Astrocyte (in vitro differentiated cells and primary cell): ENCODE measurements around the gene GRM7. TPM values are rescaled to one million over a fixed set of nuclear protein-coding genes. Genes with fewer than 3 reads are reported as not detected.

ENCODE experiments used
- DNase-seq: peaks from one replicate; pipeline ENCODE4 v3.0.0-alpha.2; 2010; ENCODE audit warnings: low read depth
- FAIRE-seq: peaks from 2 replicates; lab custom pipeline; 2011; peaks lifted over from hg19 to GRCh38; lab: Jason Lieb, UNC
- H2AFZ ChIP-seq: 2 replicates; pipeline ENCODE4 v1.6.0; 2012; ENCODE audit warnings: low read depth, low read length, inconsistent platforms
- H3K27ac ChIP-seq: 2 replicates; pipeline ENCODE4 v1.5.1; 2011; ENCODE audit warnings: low read depth, low read length, inconsistent platforms
- H3K27me3 ChIP-seq: 2 replicates; pipeline ENCODE4 v1.6.0; 2011; ENCODE audit warnings: low read length, inconsistent platforms; ENCODE audit not compliant: insufficient read depth
- H3K36me3 ChIP-seq: 2 replicates; pipeline ENCODE4 v1.5.1; 2011; ENCODE audit warnings: low read length, inconsistent platforms; ENCODE audit not compliant: insufficient read depth
- H3K4me1 ChIP-seq: 2 replicates; pipeline ENCODE4 v1.5.1; 2011; ENCODE audit warnings: low read length, inconsistent platforms; ENCODE audit not compliant: insufficient read depth
- H3K4me2 ChIP-seq: 2 replicates; pipeline ENCODE4 v1.6.0; 2012; ENCODE audit warnings: low read length, inconsistent platforms
- H3K4me3 ChIP-seq: 2 replicates; pipeline ENCODE4 v1.5.1; 2011; ENCODE audit warnings: low read depth, mild to moderate bottlenecking, low read length, inconsistent platforms; ENCODE audit not compliant: insufficient read depth
- H3K79me2 ChIP-seq: 2 replicates; pipeline ENCODE4 v1.6.0; 2012; ENCODE audit warnings: mild to moderate bottlenecking, low read length, inconsistent platforms; ENCODE audit not compliant: insufficient read depth
- H3K9ac ChIP-seq: 2 replicates; pipeline ENCODE4 v1.6.0; 2012; ENCODE audit warnings: mild to moderate bottlenecking, low read length, inconsistent platforms
- H3K9me3 ChIP-seq: 2 replicates; pipeline ENCODE4 v1.5.1; 2012; ENCODE audit warnings: low read depth, mild to moderate bottlenecking, low read length, inconsistent platforms; ENCODE audit not compliant: insufficient read depth
- H4K20me1 ChIP-seq: 2 replicates; pipeline ENCODE4 v1.6.0; 2012; ENCODE audit warnings: low read length, inconsistent platforms; ENCODE audit not compliant: insufficient read depth
- H3K27ac Mint-ChIP-seq: one replicate; pipeline ENCODE4 v1.8.0; 2021; ENCODE audit warnings: mild to moderate bottlenecking, mixed read lengths; ENCODE audit not compliant: unreplicated experiment
- H3K27me3 Mint-ChIP-seq: one replicate; pipeline ENCODE4 v1.8.0; 2021; ENCODE audit warnings: low read depth, mixed read lengths; ENCODE audit not compliant: unreplicated experiment
- H3K36me3 Mint-ChIP-seq: one replicate; pipeline ENCODE4 v1.8.0; 2021; ENCODE audit warnings: low read depth, mixed read lengths; ENCODE audit not compliant: unreplicated experiment
- H3K4me1 Mint-ChIP-seq: one replicate; pipeline ENCODE4 v1.8.0; 2021; ENCODE audit warnings: low read depth, mixed read lengths; ENCODE audit not compliant: unreplicated experiment
- H3K4me3 Mint-ChIP-seq: one replicate; pipeline ENCODE4 v1.8.0; 2021; ENCODE audit warnings: mild to moderate bottlenecking, moderate library complexity, mixed read lengths; ENCODE audit not compliant: unreplicated experiment
- H3K9me3 Mint-ChIP-seq: one replicate; pipeline ENCODE4 v1.8.0; 2021; ENCODE audit warnings: mild to moderate bottlenecking, mixed read lengths; ENCODE audit not compliant: unreplicated experiment
- EZH2 ChIP-seq: IDR thresholded peaks from 2 replicates; pipeline ENCODE4 v1.6.1; 2012; ENCODE audit warnings: mild to moderate bottlenecking, low read length, inconsistent platforms; ENCODE audit not compliant: insufficient read depth
- total RNA-seq: library from RNA; stranded (reverse); gene quantifications from 2 replicates; pipeline ENCODE4 v1.2.1, GENCODE V29; 2021
- TF ChIP-seq, protein P1 (sequence below): IDR thresholded peaks from 2 replicates; pipeline ENCODE4 v1.5.1; 2011; ENCODE audit warnings: low read depth, mild to moderate bottlenecking, inconsistent platforms, low read length, moderate library complexity; ENCODE audit not compliant: insufficient read depth

GRM7 gene
- total RNA-seq, 1 donor from 2014 or later: not detected

GRCh38 chr3:7410782-7411181, 549.9 kb downstream of the GRM7 start:
- H3K9me3 ChIP-seq: no peaks in the 10 kb centered on the region
- H3K27ac ChIP-seq: no peak overlapping the region
- H4K20me1 ChIP-seq: no peaks in the 10 kb centered on the region
- no peaks in the 10 kb centered on the region for H3K79me2 ChIP-seq
- H3K4me3 Mint-ChIP-seq: no peak overlapping the region
- H3K4me1 Mint-ChIP-seq: no peaks in the 10 kb centered on the region
- no peak overlapping the region for H3K27ac Mint-ChIP-seq
- no peaks in the 10 kb centered on the region for H3K27me3 ChIP-seq
- no peaks in the 10 kb centered on the region for H3K36me3 ChIP-seq
- H3K4me1 ChIP-seq: no peaks in the 10 kb centered on the region
- H3K9me3 Mint-ChIP-seq: no peaks in the 10 kb centered on the region
- no peak overlapping the region for H2AFZ ChIP-seq
- DNase-seq (no peak), FAIRE-seq (no peak)
- H3K4me2 ChIP-seq: no peak overlapping the region
- H3K4me3 ChIP-seq: no peak overlapping the region
- TF ChIP-seq, protein P1, sequence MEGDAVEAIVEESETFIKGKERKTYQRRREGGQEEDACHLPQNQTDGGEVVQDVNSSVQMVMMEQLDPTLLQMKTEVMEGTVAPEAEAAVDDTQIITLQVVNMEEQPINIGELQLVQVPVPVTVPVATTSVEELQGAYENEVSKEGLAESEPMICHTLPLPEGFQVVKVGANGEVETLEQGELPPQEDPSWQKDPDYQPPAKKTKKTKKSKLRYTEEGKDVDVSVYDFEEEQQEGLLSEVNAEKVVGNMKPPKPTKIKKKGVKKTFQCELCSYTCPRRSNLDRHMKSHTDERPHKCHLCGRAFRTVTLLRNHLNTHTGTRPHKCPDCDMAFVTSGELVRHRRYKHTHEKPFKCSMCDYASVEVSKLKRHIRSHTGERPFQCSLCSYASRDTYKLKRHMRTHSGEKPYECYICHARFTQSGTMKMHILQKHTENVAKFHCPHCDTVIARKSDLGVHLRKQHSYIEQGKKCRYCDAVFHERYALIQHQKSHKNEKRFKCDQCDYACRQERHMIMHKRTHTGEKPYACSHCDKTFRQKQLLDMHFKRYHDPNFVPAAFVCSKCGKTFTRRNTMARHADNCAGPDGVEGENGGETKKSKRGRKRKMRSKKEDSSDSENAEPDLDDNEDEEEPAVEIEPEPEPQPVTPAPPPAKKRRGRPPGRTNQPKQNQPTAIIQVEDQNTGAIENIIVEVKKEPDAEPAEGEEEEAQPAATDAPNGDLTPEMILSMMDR: no peak
- TF ChIP-seq EZH2: no peak
- no peak overlapping the region for H3K9ac ChIP-seq
- H3K36me3 Mint-ChIP-seq: no peaks in the 10 kb centered on the region
- no peaks in the 10 kb centered on the region for H3K27me3 Mint-ChIP-seq

DNA sequence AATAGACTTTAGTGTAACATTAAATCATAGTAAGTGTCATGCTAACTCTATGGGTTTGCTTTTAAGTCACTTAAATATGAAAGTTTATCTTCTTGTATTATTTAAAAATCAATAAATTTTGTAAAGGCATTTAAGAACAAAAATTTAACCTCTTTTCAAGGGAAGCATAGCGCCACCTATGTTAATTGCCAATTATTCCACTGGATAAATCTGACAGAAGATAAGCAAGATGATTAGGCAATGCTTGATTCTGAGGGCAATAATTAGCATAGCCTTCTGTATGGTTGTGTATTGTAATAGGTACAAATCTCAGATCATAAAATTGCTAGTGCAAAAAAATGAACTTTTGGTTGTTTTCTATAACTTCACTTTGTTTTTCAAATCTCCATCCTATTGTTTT, 560.1 kb downstream of the GRM7 start:
- no peak for DNase-seq
- no peaks in the 10 kb centered on the region for H3K9me3 Mint-ChIP-seq
- no peak overlapping the region for H3K27ac Mint-ChIP-seq
- H3K27ac ChIP-seq: no peak overlapping the region
- H3K36me3 Mint-ChIP-seq: no peaks in the 10 kb centered on the region
- no peaks in the 10 kb centered on the region for H3K79me2 ChIP-seq
- no peaks in the 10 kb centered on the region for H3K4me1 ChIP-seq
- TF ChIP-seq EZH2: no peak
- TF ChIP-seq, protein P1: no peak
- H2AFZ ChIP-seq: no peak overlapping the region
- no peaks in the 10 kb centered on the region for H3K27me3 ChIP-seq
- no peak overlapping the region for H3K4me3 ChIP-seq
- H3K9ac ChIP-seq: no peak overlapping the region
- H3K27me3 Mint-ChIP-seq: no peaks in the 10 kb centered on the region
- H3K36me3 ChIP-seq: no peaks in the 10 kb centered on the region
- no peaks in the 10 kb centered on the region for H3K4me1 Mint-ChIP-seq
- no peak for FAIRE-seq
- no peak overlapping the region for H3K4me3 Mint-ChIP-seq
- no peak overlapping the region for H3K4me2 ChIP-seq
- no peaks in the 10 kb centered on the region for H4K20me1 ChIP-seq
- no peaks in the 10 kb centered on the region for H3K9me3 ChIP-seq

DNA sequence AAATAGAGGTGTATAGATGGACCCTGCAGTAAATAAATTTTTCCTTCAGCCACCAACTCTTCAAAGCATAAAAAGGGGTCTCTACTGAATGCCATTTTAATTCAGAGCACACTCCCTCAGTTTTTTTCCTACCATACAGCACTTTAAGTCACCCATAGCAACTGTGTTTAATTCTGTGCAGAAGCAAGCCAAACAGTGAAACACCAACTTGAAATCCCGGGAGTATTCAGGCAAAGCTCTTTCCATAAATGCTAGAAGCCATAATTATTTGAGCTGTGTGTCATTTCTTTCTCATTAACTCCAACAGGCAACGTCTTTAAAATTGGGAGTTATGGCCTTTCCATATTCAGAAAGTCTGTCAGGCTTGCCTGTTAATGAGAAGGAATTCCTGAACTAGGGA, 562.1 kb downstream of the GRM7 start:
- DNase-seq: no peak
- Histone ChIP-seq H3K4me1 (no peaks in the 10 kb centered on the region), H3K27ac (no peak overlapping the region), H3K79me2 (no peaks in the 10 kb centered on the region), H4K20me1 (no peaks in the 10 kb centered on the region), H3K27me3 (no peaks in the 10 kb centered on the region), H3K9me3 (no peaks in the 10 kb centered on the region), H3K36me3 (no peaks in the 10 kb centered on the region), H3K9ac (no peak overlapping the region), H2AFZ (no peak overlapping the region), H3K4me2 (no peak overlapping the region), H3K4me3 (no peak overlapping the region)
- FAIRE-seq: no peak
- H3K36me3 Mint-ChIP-seq: no peaks in the 10 kb centered on the region
- H3K27me3 Mint-ChIP-seq: no peaks in the 10 kb centered on the region
- H3K9me3 Mint-ChIP-seq: no peaks in the 10 kb centered on the region
- H3K4me3 Mint-ChIP-seq: no peak overlapping the region
- H3K4me1 Mint-ChIP-seq: peaks cover under 1% of the 10 kb centered on the region
- TF ChIP-seq, protein P1: no peak
- TF ChIP-seq EZH2: no peak
- H3K27ac Mint-ChIP-seq: no peak overlapping the region
